ENCODE results near the gene ABCF1. TPM values are rescaled to one million over a fixed set of nuclear protein-coding genes. Genes with fewer than 3 reads are reported as not detected.

The ABCF1 gene
- total RNA-seq, 2 experiments from 2014 or later, result 67.5 to 70.4 TPM

DNA sequence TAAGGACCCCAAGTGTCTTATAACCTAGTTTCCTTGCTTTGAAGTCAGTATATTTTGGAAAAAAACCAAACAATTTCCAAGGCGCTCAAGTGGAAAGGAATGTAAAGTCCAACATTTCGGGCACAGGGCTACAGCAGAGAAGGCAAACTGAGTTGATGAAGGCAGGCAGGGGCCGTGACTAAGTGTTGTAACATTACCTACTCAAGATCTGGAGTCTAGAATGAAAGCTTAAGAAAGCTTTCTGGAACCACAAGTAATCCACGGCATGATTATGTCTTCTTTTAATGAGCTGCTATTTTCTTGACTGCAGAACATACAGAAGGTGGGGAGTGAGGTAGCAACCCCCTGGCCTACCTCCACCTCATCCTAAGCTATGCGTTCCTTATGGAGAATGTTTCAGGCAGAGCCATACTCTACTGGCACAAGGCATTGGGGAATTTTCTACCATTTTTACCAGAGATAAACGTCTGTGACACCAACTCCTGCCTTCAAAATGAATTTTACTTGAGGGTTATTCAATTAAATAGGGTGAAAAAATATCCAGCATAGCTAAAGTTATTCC, 41.5 kb downstream of the ABCF1 start:
- POLR2A ChIA-PET, result interaction anchor here (0.6 to 4.8 kb wide), 15 partner anchors 11 to 1061 kb away, joined by 3 to 69 read pairs (median 3); partner anchors contain the start of genes ABCF1, DHX16, PRR3 and TRIM26
- Mint-ChIP-seq H3K4me3 (no peak overlapping the region), H3K9me3 (no peaks in the 10 kb centered on the region), H3K27ac (peak overlapping the region; percentile 43), H3K4me1 (peaks cover 49% of the 10 kb centered on the region), H3K27me3 (no peaks in the 10 kb centered on the region), H3K36me3 (peaks cover 62% of the 10 kb centered on the region)
- ATAC-seq (ENCODE audit: low read depth) (no peak), DNase-seq (no peak)

DNA sequence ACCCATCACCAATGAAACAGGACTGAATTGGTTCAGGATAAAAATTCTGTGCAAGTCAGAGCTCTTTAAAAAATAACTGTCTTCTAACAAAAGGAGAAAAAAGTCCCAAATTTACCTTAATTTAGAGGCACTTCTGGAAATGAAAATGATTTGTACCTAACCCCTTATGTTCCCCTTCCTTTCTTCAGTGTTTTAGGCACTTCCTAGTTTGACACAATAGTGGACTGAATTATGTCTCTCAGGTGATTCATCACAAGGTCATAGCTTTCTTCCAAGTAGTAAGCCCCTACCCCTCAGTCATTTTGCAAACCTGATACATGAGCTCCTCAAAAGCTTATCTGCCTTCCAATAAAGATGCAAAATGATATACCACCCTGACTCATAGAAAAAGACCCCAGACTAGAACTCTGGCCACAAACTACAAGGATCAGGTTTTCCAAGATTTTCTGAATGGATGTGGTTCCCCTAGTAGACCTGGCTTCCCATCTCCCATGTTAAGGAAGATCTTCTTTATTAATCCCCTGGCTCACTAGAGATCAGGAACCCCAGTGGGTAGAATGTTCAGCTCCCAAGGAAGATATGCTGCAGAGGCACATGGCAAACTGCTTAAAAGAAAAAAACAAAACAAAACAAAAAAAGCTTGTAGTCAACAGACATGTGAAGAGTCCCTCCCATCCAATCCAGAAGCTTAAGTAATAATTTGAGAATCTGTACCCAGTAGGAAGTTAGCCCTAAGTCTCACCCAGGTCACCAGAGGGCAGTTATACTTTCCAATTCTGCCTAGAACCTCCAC, 42.2 kb downstream of the ABCF1 start:
- Mint-ChIP-seq H3K9me3 (no peaks in the 10 kb centered on the region), H3K27me3 (no peaks in the 10 kb centered on the region), H3K36me3 (peaks cover 60% of the 10 kb centered on the region), H3K4me1 (peaks cover 49% of the 10 kb centered on the region), H3K27ac (peak overlapping the region; percentile 71), H3K4me3 (peak overlapping the region; percentile 95)
- ATAC-seq (ENCODE audit: low read depth) (no peak), DNase-seq (no peak)
- POLR2A ChIA-PET, result interaction anchor here (0.6 to 4.8 kb wide), 17 partner anchors 14 to 400 kb away, joined by 3 to 69 read pairs (median 3); partner anchors contain the start of genes ABCF1, DHX16, PRR3 and TRIM26

GRCh38 chr6:30614044-30614842, 43.0 kb downstream of the ABCF1 start:
- no peak for DNase-seq
- ATAC-seq (ENCODE audit: low read depth), result no peak
- H3K4me3 Mint-ChIP-seq, result peak overlapping the region; percentile 95
- POLR2A ChIA-PET, result interaction anchor here (0.6 to 4.8 kb wide), 44 partner anchors 9 to 968 kb away, joined by 3 to 75 read pairs (median 4); partner anchors contain the start of genes ABCF1, ATAT1, DHX16 and FLOT1
- H3K36me3 Mint-ChIP-seq, result peaks cover 55% of the 10 kb centered on the region
- no peaks in the 10 kb centered on the region for H3K9me3 Mint-ChIP-seq
- no peaks in the 10 kb centered on the region for H3K27me3 Mint-ChIP-seq
- peak overlapping the region; percentile 98 for H3K27ac Mint-ChIP-seq
- peaks cover 50% of the 10 kb centered on the region for H3K4me1 Mint-ChIP-seq

GRCh38 chr6:30614843-30615218, 43.6 kb downstream of the ABCF1 start:
- DNase-seq, result peak; percentile 55
- H3K4me3 Mint-ChIP-seq, result peak overlapping the region; percentile 95
- peaks cover 48% of the 10 kb centered on the region for H3K4me1 Mint-ChIP-seq
- H3K9me3 Mint-ChIP-seq, result no peaks in the 10 kb centered on the region
- peaks cover 56% of the 10 kb centered on the region for H3K36me3 Mint-ChIP-seq
- POLR2A ChIA-PET, result interaction anchor here (0.6 to 4.8 kb wide), 35 partner anchors 10 to 968 kb away, joined by 3 to 75 read pairs (median 4); partner anchors contain the start of genes ABCF1, ATAT1, DHX16 and FLOT1
- H3K27ac Mint-ChIP-seq, result peak overlapping the region; percentile 98
- ATAC-seq (ENCODE audit: low read depth), result peak; percentile 50
- no peaks in the 10 kb centered on the region for H3K27me3 Mint-ChIP-seq

- peaks cover 53% of the 10 kb centered on the region for H3K36me3 Mint-ChIP-seq
- H3K9me3 Mint-ChIP-seq, result no peaks in the 10 kb centered on the region
- H3K27ac Mint-ChIP-seq, result peak overlapping the region; percentile 98
- no peaks in the 10 kb centered on the region for H3K27me3 Mint-ChIP-seq
- ATAC-seq (ENCODE audit: low read depth), result no peak
- peaks cover 43% of the 10 kb centered on the region for H3K4me1 Mint-ChIP-seq
- POLR2A ChIA-PET, result interaction anchor here (0.6 to 4.8 kb wide), 42 partner anchors 9 to 967 kb away, joined by 3 to 75 read pairs (median 4); partner anchors contain the start of genes ABCF1, ATAT1, DHX16 and FLOT1
- no peak for DNase-seq
- peak overlapping the region; percentile 95 for H3K4me3 Mint-ChIP-seq
Observed at GRCh38 chr6:30615219-30615957, 44.1 kb downstream of the ABCF1 start.

DNA sequence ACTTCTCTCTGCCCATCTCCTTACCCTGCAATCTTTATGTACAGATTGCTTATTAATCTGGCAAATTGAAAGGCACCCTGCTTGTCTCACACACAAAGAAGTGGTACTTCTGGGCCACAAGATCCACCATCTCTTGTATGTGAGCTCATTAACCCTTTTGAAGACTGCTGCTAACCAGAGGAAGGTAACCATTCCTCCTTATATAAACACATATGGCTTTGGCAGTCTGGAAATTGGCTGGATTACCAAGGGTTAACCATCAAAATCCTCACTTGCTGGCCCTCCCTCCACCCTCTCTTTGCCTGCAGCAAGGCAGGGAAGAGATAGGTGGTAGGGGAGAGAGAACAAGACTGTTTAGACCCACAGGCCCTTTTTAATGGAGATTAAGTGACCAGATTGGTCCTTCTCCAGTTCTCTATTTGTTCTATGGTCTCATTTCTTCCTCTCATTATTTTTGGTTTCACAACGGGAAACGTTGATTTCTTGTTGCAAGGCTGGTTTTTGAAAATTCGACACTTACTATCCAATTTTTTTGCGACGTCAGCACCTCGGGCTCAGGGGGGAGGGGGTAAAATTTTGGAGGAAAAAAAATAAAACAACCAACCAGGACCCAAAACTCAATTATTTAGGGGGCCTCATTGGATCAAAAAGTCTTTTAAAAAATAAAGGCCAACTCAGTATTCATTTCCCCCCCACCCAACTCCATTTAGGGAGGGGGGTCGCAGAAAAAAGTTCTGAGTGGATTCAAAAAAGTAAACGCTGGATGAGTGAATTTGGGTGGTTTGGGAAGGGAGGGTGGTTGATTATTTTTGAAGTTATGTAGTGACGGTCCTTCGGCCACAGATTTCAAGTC, 44.9 kb downstream of the ABCF1 start:
- no peak for DNase-seq

GRCh38 chr6:30616811-30617564, 45.7 kb downstream of the ABCF1 start, which contains the start of gene PPP1R10:
PPP1R10 (minus strand) TSS chr6:30617243; CDS start chr6:30609944, 7,299 bp downstream.
- ATAC-seq (ENCODE audit: low read depth) (peak; percentile 73), DNase-seq (peak; percentile 97)
- H3K9me3 Mint-ChIP-seq, result no peaks in the 10 kb centered on the region
- peak within 1 kb of the TSS; percentile 98 for H3K27ac Mint-ChIP-seq
- H3K27me3 Mint-ChIP-seq, result no peaks in the 10 kb centered on the region
- peaks cover 32% of the 10 kb centered on the region for H3K4me1 Mint-ChIP-seq
- H3K36me3 Mint-ChIP-seq, result peaks cover 50% of the 10 kb centered on the region
- POLR2A ChIA-PET, result interaction anchor here (0.6 to 2.6 kb wide), 23 partner anchors 9 to 541 kb away, joined by 3 to 25 read pairs (median 7); partner anchors contain the start of genes ABCF1, ATAT1, CCHCR1 and DHX16
- peak within 1 kb of the TSS; percentile 95 for H3K4me3 Mint-ChIP-seq

More for the DNA sequence above, 44.9 kb downstream of the ABCF1 start:
- peaks cover 55% of the 10 kb centered on the region for H3K36me3 Mint-ChIP-seq
- no peak for ATAC-seq (ENCODE audit: low read depth)
- no peaks in the 10 kb centered on the region for H3K27me3 Mint-ChIP-seq
- H3K27ac Mint-ChIP-seq, result peak overlapping the region; percentile 98
- peak overlapping the region; percentile 95 for H3K4me3 Mint-ChIP-seq
- H3K4me1 Mint-ChIP-seq, result peaks cover 39% of the 10 kb centered on the region
- POLR2A ChIA-PET, result interaction anchor here (0.6 to 4.8 kb wide), 20 partner anchors 10 to 161 kb away, joined by 3 to 75 read pairs (median 7); partner anchors contain the start of genes ABCF1, ATAT1, DHX16 and FLOT1
- no peaks in the 10 kb centered on the region for H3K9me3 Mint-ChIP-seq

DNA sequence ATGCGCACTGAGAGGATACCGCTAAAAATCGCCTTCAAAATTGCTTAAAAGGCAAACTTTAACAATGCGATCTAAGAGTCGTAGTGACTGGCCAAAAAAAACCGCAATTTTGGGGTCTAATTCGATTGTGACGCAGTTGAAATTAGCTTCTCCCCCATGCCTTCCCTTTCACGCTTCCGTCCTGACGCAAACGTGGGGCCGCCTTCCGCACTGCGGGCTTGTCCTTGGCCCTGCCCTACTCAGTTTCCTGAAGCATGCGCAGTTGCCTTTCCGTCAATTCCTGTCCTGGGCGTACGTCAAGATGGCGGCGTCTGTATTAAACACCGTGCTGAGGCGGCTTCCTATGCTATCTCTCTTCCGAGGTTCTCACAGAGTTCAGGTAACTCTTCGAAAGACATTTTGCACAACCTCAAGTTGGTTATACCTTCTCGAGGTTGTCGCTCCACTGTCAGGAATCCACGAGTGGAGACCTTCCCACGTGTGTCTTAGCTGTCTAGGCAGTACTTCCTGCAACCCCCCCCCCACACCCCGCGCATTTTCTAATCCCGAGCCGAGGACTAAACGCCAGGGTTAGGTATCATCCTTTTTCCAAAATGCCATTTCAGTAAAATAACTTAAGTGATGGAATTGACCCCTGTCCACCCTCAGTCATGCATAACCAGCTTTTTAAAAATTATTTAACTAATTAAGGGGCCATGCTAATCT, 46.5 kb downstream of the ABCF1 start, which contains the start of gene MRPS18B:
Gene MRPS18B, plus strand, starts transcription at position 276 of the 705 bp plus-strand sequence. Its CDS starts 26 bp downstream, at position 302.
- Mint-ChIP-seq H3K9me3 (no peaks in the 10 kb centered on the region), H3K4me1 (peaks cover 30% of the 10 kb centered on the region), H3K36me3 (peaks cover 51% of the 10 kb centered on the region), H3K4me3 (peak within 1 kb of the TSS; percentile 95), H3K27me3 (no peaks in the 10 kb centered on the region), H3K27ac (peak within 1 kb of the TSS; percentile 98)
- POLR2A ChIA-PET, result interaction anchor here (0.6 to 2.6 kb wide), 25 partner anchors 9 to 540 kb away, joined by 3 to 25 read pairs (median 7); partner anchors contain the start of genes ABCF1, ATAT1, CCHCR1 and DHX16
- ATAC-seq (ENCODE audit: low read depth) (peak; percentile 84), DNase-seq (peak; percentile 88)

- Mint-ChIP-seq H3K4me1 (peaks cover 27% of the 10 kb centered on the region), H3K27ac (peak overlapping the region; percentile 98), H3K27me3 (no peaks in the 10 kb centered on the region), H3K4me3 (peak overlapping the region; percentile 95), H3K9me3 (no peaks in the 10 kb centered on the region), H3K36me3 (peaks cover 50% of the 10 kb centered on the region)
- POLR2A ChIA-PET, result interaction anchor here (0.9 to 2.6 kb wide), 19 partner anchors 8 to 127 kb away, joined by 3 to 25 read pairs (median 8); partner anchors contain the start of genes ABCF1, ATAT1, DHX16 and GNL1
- DNase-seq (no peak), ATAC-seq (ENCODE audit: low read depth) (no peak)
Observed at GRCh38 chr6:30618270-30618797, 47.1 kb downstream of the ABCF1 start.

- H3K4me1 Mint-ChIP-seq, result peaks cover 18% of the 10 kb centered on the region
- DNase-seq (no peak), ATAC-seq (ENCODE audit: low read depth) (no peak)
- H3K36me3 Mint-ChIP-seq, result peaks cover 43% of the 10 kb centered on the region
- no peaks in the 10 kb centered on the region for H3K27me3 Mint-ChIP-seq
- no peaks in the 10 kb centered on the region for H3K9me3 Mint-ChIP-seq
- POLR2A ChIA-PET, result interaction anchor here (0.6 to 2.6 kb wide), 2 partner anchors 61 to 65 kb away, joined by 3 to 13 read pairs; no protein-coding TSS in a partner anchor
- H3K4me3 Mint-ChIP-seq, result peak overlapping the region; percentile 95
- peak overlapping the region; percentile 98 for H3K27ac Mint-ChIP-seq
Observed at GRCh38 chr6:30619561-30619960, 48.3 kb downstream of the ABCF1 start.

Measured in activated naive CD8-positive, alpha-beta T cell treated with anti-CD3 and anti-CD28 coated beads, Interleukin-2, amount 10 ng/mL, durations not matched to agents 7 days and 5 days (primary cell).